Peyer's patch (tissue), 4 donors: Measurements from ENCODE around the gene SASH1.

Experiments used
- CTCF ChIP-seq, 6 experiments: fragments of 450-650 bp in 4 of 6; fragments of 200-600 bp in 2 of 6; sonication (generic) in 1 of 6; IDR thresholded peaks; one replicate each; pipeline ENCODE4 v1.5.1; 2017 to 2019; ENCODE audit warnings: antibody characterized with exemption in 6 of 6, mild to moderate bottlenecking in 3 of 6, moderate library complexity in 1 of 6
- POLR2A ChIP-seq, 2 donors: fragments of 450-650 bp; IDR thresholded peaks; one replicate each; pipeline ENCODE4 v1.5.1; 2017; ENCODE audit warnings: antibody characterized with exemption in 2 of 2, mild to moderate bottlenecking in 2 of 2, moderate library complexity in 2 of 2

DNA sequence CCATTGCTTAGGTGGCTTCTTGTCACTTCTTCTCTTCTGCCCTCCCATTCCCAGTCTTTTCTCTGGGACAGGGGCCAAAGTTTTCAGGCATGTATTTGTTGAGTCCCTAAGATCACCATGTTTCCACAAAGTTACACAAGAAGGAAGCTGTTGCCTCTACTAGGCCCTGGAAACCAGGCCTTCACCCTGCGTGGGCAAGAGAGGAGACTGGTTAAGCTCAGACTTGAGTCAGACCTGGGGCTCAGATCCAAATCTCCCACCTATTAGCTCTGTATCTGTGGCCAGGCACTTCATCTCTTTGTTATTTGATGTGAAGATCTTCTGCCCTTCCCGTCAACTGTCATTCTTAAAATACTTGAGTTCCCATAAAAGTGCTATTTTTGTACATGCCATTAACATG, 154.6 kb downstream of the SASH1 start:
- no peak for TF ChIP-seq CTCF (IDR thresholded peaks at IDR 0.05)
- no peak for TF ChIP-seq POLR2A (IDR thresholded peaks at IDR 0.05)
